HepG2 (cell line): Measurements from ENCODE around the gene ADGRB3. TPM values are rescaled to one million over a fixed set of nuclear protein-coding genes. Genes with fewer than 3 reads are reported as not detected.

Experiments used
- ATAC-seq: fragments of 200-7000 bp; cut with Tn5 transposase; 3 replicates; pipeline ENCODE4 v1.9.1; 2020; ENCODE audit warnings: mild to moderate bottlenecking, moderate library complexity
- BruUV-seq: library from RNA; stranded (reverse); fragments of 400-500 nt; replicated peaks from 2 replicates; lab custom pipeline; 2021; lab: Mats Ljungman, UMichigan
- CTCF ChIA-PET: fragments of 300-600 bp; formaldehyde crosslinking; extraction: SDS; loops from one replicate; lab custom pipeline; 2021; ENCODE audit warnings: low total read pairs, inconsistent platforms, low intra/inter-chr PET ratio; lab: Yijun Ruan, JAX
- POLR2A ChIA-PET: fragments of 350-600 bp; sonication (Branson Sonifier 250); formaldehyde crosslinking; loops from one replicate; lab custom pipeline; 2020; ENCODE audit warnings: antibody characterized with exemption, inconsistent platforms; lab: Yijun Ruan, JAX
- DNase-seq: peaks from one replicate; pipeline ENCODE4 v3.0.0-alpha.2; 2015; ENCODE audit warnings: low spot score
- FAIRE-seq: peaks from 3 replicates; lab custom pipeline; 2011; peaks lifted over from hg19 to GRCh38; lab: Jason Lieb, UNC
- H2AFZ ChIP-seq: one replicate; pipeline ENCODE4 v1.6.1; 2011; ENCODE audit warnings: low read length, inconsistent platforms
- H3K27ac ChIP-seq: fragments of 300-600 bp; 3 replicates; pipeline ENCODE4 v1.8.0; 2011; ENCODE audit warnings: mixed run types, mild to moderate bottlenecking, mixed read lengths, low read length, inconsistent platforms; ENCODE audit not compliant: insufficient read depth; ENCODE audit errors: extremely low read length
- H3K27me3 ChIP-seq, 2 experiments: fragments of 200-600 bp in 1 of 2; 2 replicates in 1 of 2; 3 replicates in 1 of 2; pipeline versions ENCODE4 v1.6.0 to v1.8.0; 2011; ENCODE audit warnings: low read length in 2 of 2, mild to moderate bottlenecking in 2 of 2, moderate library complexity in 2 of 2, inconsistent platforms in 1 of 2; ENCODE audit not compliant: insufficient read depth in 2 of 2, control insufficient read depth in 1 of 2
- H3K36me3 ChIP-seq, 2 experiments: fragments of 200-600 bp in 1 of 2; replicated peaks in 1 of 2; 2 replicates in 1 of 2; 3 replicates in 1 of 2; pipeline versions ENCODE4 v1.5.1 to v1.8.0; 2011; ENCODE audit warnings: low read length in 2 of 2, inconsistent platforms in 1 of 2; ENCODE audit not compliant: insufficient read depth in 2 of 2, control insufficient read depth in 1 of 2
- H3K4me1 ChIP-seq: 2 replicates; pipeline ENCODE4 v1.5.1; 2012; ENCODE audit warnings: low read length, inconsistent platforms; ENCODE audit not compliant: insufficient read depth
- H3K4me2 ChIP-seq: 2 replicates; pipeline ENCODE4 v1.6.0; 2011; ENCODE audit warnings: low read depth, low read length, inconsistent platforms
- H3K4me3 ChIP-seq, 3 experiments: fragments of 200-600 bp in 1 of 3; sonication (generic), shearing (Covaris generic) in 1 of 3; replicated peaks in 1 of 3; 2 replicates each; pipeline ENCODE4 v1.5.1; 2011 to 2016; ENCODE audit warnings: low read length in 3 of 3, inconsistent platforms in 2 of 3, low read depth in 2 of 3, mild to moderate bottlenecking in 2 of 3, control low read depth in 1 of 3, mixed read lengths in 1 of 3; ENCODE audit not compliant: insufficient read depth in 1 of 3
- H3K79me2 ChIP-seq: one replicate; pipeline ENCODE4 v1.6.1; 2011; ENCODE audit warnings: low read length, inconsistent platforms; ENCODE audit not compliant: insufficient read depth
- H3K9ac ChIP-seq: 2 replicates; pipeline ENCODE4 v1.6.0; 2011; ENCODE audit warnings: mild to moderate bottlenecking, low read depth, low read length, inconsistent platforms; ENCODE audit not compliant: insufficient read depth
- H3K9me3 ChIP-seq: 2 replicates; pipeline ENCODE4 v1.5.1; 2012; ENCODE audit warnings: mild to moderate bottlenecking, low read length
- H4K20me1 ChIP-seq: 2 replicates; pipeline ENCODE4 v1.6.0; 2011; ENCODE audit warnings: inconsistent platforms, mild to moderate bottlenecking, low read length, moderate library complexity; ENCODE audit not compliant: insufficient read depth
- ARHGAP35 ChIP-seq: sonication (generic); formaldehyde crosslinking; IDR thresholded peaks from 2 replicates; pipeline ENCODE4 v1.9.0; 2022; ENCODE audit warnings: mild to moderate bottlenecking, inconsistent platforms, moderate library complexity, missing genetic modification reagents, borderline replicate concordance
- BRD4 ChIP-seq: sonication (generic); formaldehyde crosslinking; IDR thresholded peaks from 2 replicates; pipeline ENCODE4 v1.4.0; 2020; ENCODE audit warnings: missing genetic modification reagents
- GTF2F1 ChIP-seq: fragments of 150-350 bp; IDR thresholded peaks from 2 replicates; pipeline ENCODE4 v1.6.1; 2014; ENCODE audit warnings: low read length
- HIVEP1 ChIP-seq: sonication (generic); formaldehyde crosslinking; IDR thresholded peaks from 2 replicates; pipeline ENCODE4 v1.4.0; 2020; ENCODE audit warnings: mild to moderate bottlenecking, missing genetic modification reagents
- MBD4 ChIP-seq: IDR thresholded peaks from 2 replicates; pipeline ENCODE4 v1.6.1; 2012; ENCODE audit warnings: low read length, inconsistent platforms, borderline replicate concordance
- MZF1 ChIP-seq: sonication (generic); formaldehyde crosslinking; IDR thresholded peaks from 2 replicates; pipeline ENCODE4 v1.8.1; 2023; ENCODE audit warnings: mild to moderate bottlenecking, missing genetic modification reagents, borderline replicate concordance
- RBM39 ChIP-seq: fragments of 200-400 bp; formaldehyde crosslinking; IDR thresholded peaks from one replicate; pipeline ENCODE4 v1.6.1; 2018; ENCODE audit warnings: antibody characterized with exemption, mild to moderate bottlenecking, low read depth, low read length; ENCODE audit not compliant: poor library complexity, severe bottlenecking
- RERE ChIP-seq: IDR thresholded peaks from 2 replicates; pipeline ENCODE4 v1.6.1; 2016; ENCODE audit warnings: low read depth, missing genetic modification reagents, missing compliant biosample characterization
- RXRB ChIP-seq: IDR thresholded peaks from 2 replicates; pipeline ENCODE4 v1.6.1; 2016; ENCODE audit warnings: borderline replicate concordance, missing genetic modification reagents, missing compliant biosample characterization
- SIN3B ChIP-seq: fragments of 150-350 bp; IDR thresholded peaks from 2 replicates; pipeline ENCODE4 v1.6.1; 2014; ENCODE audit warnings: low read length
- TEAD2 ChIP-seq: sonication (generic); formaldehyde crosslinking; IDR thresholded peaks from 2 replicates; pipeline ENCODE4 v1.9.0; 2021; ENCODE audit warnings: missing genetic modification reagents
- TFDP2 ChIP-seq: sonication (generic); formaldehyde crosslinking; IDR thresholded peaks from 2 replicates; pipeline ENCODE4 v1.4.0; 2020; ENCODE audit warnings: missing genetic modification reagents
- ZBTB39 ChIP-seq: sonication (generic); formaldehyde crosslinking; IDR thresholded peaks from 2 replicates; pipeline ENCODE4 v1.5.0; 2020; ENCODE audit warnings: missing genetic modification reagents
- ZNF331 ChIP-seq: sonication (generic); formaldehyde crosslinking; IDR thresholded peaks from 2 replicates; pipeline ENCODE4 v1.4.0; 2020; ENCODE audit warnings: missing genetic modification reagents
- ZNF33B ChIP-seq: sonication (generic); formaldehyde crosslinking; IDR thresholded peaks from 2 replicates; pipeline ENCODE4 v1.5.1; 2020; ENCODE audit warnings: mild to moderate bottlenecking, missing genetic modification reagents
- ZNF414 ChIP-seq: sonication (generic); formaldehyde crosslinking; IDR thresholded peaks from 2 replicates; pipeline ENCODE4 v1.5.0; 2020; ENCODE audit warnings: missing genetic modification reagents
- ZNF570 ChIP-seq: sonication (generic); formaldehyde crosslinking; IDR thresholded peaks from 2 replicates; pipeline ENCODE4 v1.4.0; 2020; ENCODE audit warnings: mild to moderate bottlenecking, missing genetic modification reagents, borderline replicate concordance
- ZNF720 ChIP-seq: sonication (generic); formaldehyde crosslinking; IDR thresholded peaks from 2 replicates; pipeline ENCODE4 v1.4.0; 2020; ENCODE audit warnings: missing genetic modification reagents
- WGBS: methylation state at CpG from one replicate; pipeline ENCODE4 v1.1.6; 2017; ENCODE audit warnings: low lambda C conversion rate; 5-methylcytosine and 5-hydroxymethylcytosine counted together
- in situ Hi-C: cut with HindIII; loops from 2 replicates; pipeline ENCODE4 v1.10.0; 2017; ENCODE audit warnings: low pct_unique_long_range_greater_than_20kb; ENCODE audit not compliant: extremely low pct_ligation_motif_present
- intact Hi-C: fragments of 100-400 bp; cut with micrococcal nuclease; formaldehyde crosslinking; loops from one replicate; pipeline ENCODE4 v1.10.0; 2022; ENCODE audit not compliant: unreplicated experiment
- polyA plus RNA-seq, 8 experiments: library from polyadenylated mRNA; depleted of rRNA in 3 of 8; stranded (reverse) in 7 of 8; unstranded in 1 of 8; fragments of >200 nt; fragmentation: Illumina TruSeq in 4 of 8; extraction: Trizol in 4 of 8; gene quantifications; 2 replicates each; pipeline versions ENCODE4 v1.2.1 to v1.2.3, GENCODE V29; 2011 to 2016; ENCODE audit warnings: low read depth in 4 of 8, missing spikeins in 1 of 8, mixed read lengths in 1 of 8; ENCODE audit not compliant: insufficient read depth in 1 of 8
- total RNA-seq, 5 experiments: library from RNA; depleted of rRNA; stranded (reverse); fragments of >200 nt; fragmentation: Illumina TruSeq; extraction: Trizol; gene quantifications; 2 replicates each; pipeline ENCODE4 v1.2.3, GENCODE V29; 2016; ENCODE audit warnings: low read depth in 1 of 5

ADGRB3 gene
- total and polyA plus RNA-seq, 2 of the 13 experiments (the other 11 are each of a cell fraction or from before 2014, with no cell fraction given): not detected

GRCh38 chr6:69059413-69059812 is 424.3 kb downstream of the ADGRB3 start:
- BruUV-seq: no TSS peak
- TF ChIP-seq ZNF720 (CRISPR knock-in tag) (no peak), RXRB (CRISPR knock-in tag) (no peak), TFDP2 (CRISPR knock-in tag) (no peak), BRD4 (CRISPR knock-in tag) (no peak), ZNF331 (CRISPR knock-in tag) (no peak), RBM39 (no peak), SIN3B (no peak), MZF1 (CRISPR knock-in tag) (no peak), ZNF570 (CRISPR knock-in tag) (no peak), MBD4 (no peak), GTF2F1 (no peak), ARHGAP35 (CRISPR knock-in tag) (no peak), HIVEP1 (CRISPR knock-in tag) (no peak), ZNF414 (no peak), RERE (CRISPR knock-in tag) (no peak), ZNF33B (CRISPR knock-in tag) (no peak), TEAD2 (CRISPR knock-in tag) (no peak), ZBTB39 (CRISPR knock-in tag) (no peak)

More at GRCh38 chr6:69059413-69059812, 424.3 kb downstream of the ADGRB3 start:
- FAIRE-seq: no peak
- POLR2A ChIA-PET: no interaction called here
- Histone ChIP-seq H3K4me2 (no peak overlapping the region), H4K20me1 (no peaks in the 10 kb centered on the region), H3K9me3 (no peaks in the 10 kb centered on the region), H3K4me3 (no peak overlapping the region), H2AFZ (no peak overlapping the region), H3K27ac (no peak overlapping the region), H3K36me3 (no peaks in the 10 kb centered on the region), H3K9ac (no peak overlapping the region), H3K4me1 (no peaks in the 10 kb centered on the region), H3K27me3 (no peaks in the 10 kb centered on the region), H3K79me2 (no peaks in the 10 kb centered on the region)
- CTCF ChIA-PET: no interaction called here
- WGBS: 0% methylated on average over 1 of the region's 1 CpG
- ATAC-seq: no peak
- in situ Hi-C loops (no loop called here), intact Hi-C loops (no loop called here)
- no peak for DNase-seq
